IMR-90 (cell line): ENCODE results near the gene ARHGEF1. TPM values are rescaled to one million over a fixed set of nuclear protein-coding genes. Genes with fewer than 3 reads are reported as not detected.

Source experiments
- ATAC-seq: fragments of 200-7000 bp; cut with Tn5 transposase; 2 replicates; pipeline ENCODE4 v1.9.1; 2020; ENCODE audit warnings: low read depth, mild to moderate bottlenecking, moderate library complexity
- BruUV-seq: library from RNA; stranded (reverse); fragments of 400-500 nt; replicated peaks from 2 replicates; lab custom pipeline; 2021; lab: Mats Ljungman, UMichigan
- CTCF ChIA-PET: fragments of 300-600 bp; formaldehyde crosslinking; extraction: SDS; loops from one replicate; lab custom pipeline; 2021; ENCODE audit warnings: antibody characterized with exemption; lab: Yijun Ruan, JAX
- POLR2A ChIA-PET: fragments of 300-600 bp; sonication (Branson Sonifier 250); formaldehyde crosslinking; loops from one replicate; lab custom pipeline; 2022; ENCODE audit warnings: antibody characterized with exemption; ENCODE audit not compliant: unreplicated experiment; lab: Charles Lee
- DNase-seq: peaks from one replicate; pipeline ENCODE4 v3.0.0; 2013
- H2AFZ ChIP-seq: replicated peaks from 2 replicates; pipeline ENCODE3; 2013; ENCODE audit warnings: low read length, mild to moderate bottlenecking; ENCODE audit not compliant: poor library complexity
- H2AK5ac ChIP-seq: 2 replicates; pipeline ENCODE4 v1.6.1; 2013; ENCODE audit warnings: low read depth, low read length, inconsistent platforms
- H2AK9ac ChIP-seq: replicated peaks from 2 replicates; pipeline ENCODE3; 2013; ENCODE audit warnings: mild to moderate bottlenecking, low read depth, low read length, moderate library complexity; ENCODE audit not compliant: poor library complexity
- H2BK120ac ChIP-seq: 2 replicates; pipeline ENCODE4 v1.6.1; 2013; ENCODE audit warnings: low read depth, low read length, inconsistent platforms
- H2BK15ac ChIP-seq: 3 replicates; pipeline ENCODE4 v1.6.1; 2013; ENCODE audit warnings: low read depth, low read length, inconsistent platforms
- H2BK20ac ChIP-seq: 2 replicates; pipeline ENCODE4 v1.6.1; 2013; ENCODE audit warnings: low read depth, mild to moderate bottlenecking, inconsistent platforms, low read length, moderate library complexity
- H2BK5ac ChIP-seq: 2 replicates; pipeline ENCODE4 v1.6.1; 2013; ENCODE audit warnings: mild to moderate bottlenecking, low read depth, low read length, inconsistent platforms; ENCODE audit not compliant: poor library complexity, severe bottlenecking
- H3K14ac ChIP-seq: replicated peaks from 2 replicates; pipeline ENCODE4 v1.6.1; 2013; ENCODE audit warnings: low read depth, low read length, inconsistent platforms
- H3K18ac ChIP-seq: 2 replicates; pipeline ENCODE4 v1.6.1; 2013; ENCODE audit warnings: low read depth, low read length, control low read depth
- H3K23ac ChIP-seq: 2 replicates; pipeline ENCODE4 v1.6.1; 2013; ENCODE audit warnings: low read depth, low read length, inconsistent platforms
- H3K27ac ChIP-seq: 2 replicates; pipeline ENCODE4 v1.5.1; 2013; ENCODE audit warnings: mild to moderate bottlenecking, control low read depth, low read length; ENCODE audit not compliant: insufficient read depth
- H3K27me3 ChIP-seq: 2 replicates; pipeline ENCODE4 v1.6.1; 2013; ENCODE audit warnings: low read length; ENCODE audit not compliant: control insufficient read depth, insufficient read depth
- H3K36me3 ChIP-seq: 2 replicates; pipeline ENCODE4 v1.6.1; 2013; ENCODE audit warnings: low read length, mixed read lengths; ENCODE audit not compliant: control insufficient read depth, insufficient read depth
- H3K4ac ChIP-seq: 2 replicates; pipeline ENCODE4 v1.6.1; 2013; ENCODE audit warnings: low read depth, low read length, inconsistent platforms
- H3K4me1 ChIP-seq: 2 replicates; pipeline ENCODE4 v1.6.1; 2013; ENCODE audit warnings: low read length, mixed read lengths; ENCODE audit not compliant: control insufficient read depth, insufficient read depth
- H3K4me2 ChIP-seq: 2 replicates; pipeline ENCODE4 v1.6.1; 2013; ENCODE audit warnings: low read depth, mild to moderate bottlenecking, control low read depth, low read length, moderate library complexity
- H3K4me3 ChIP-seq: 2 replicates; pipeline ENCODE4 v1.5.1; 2013; ENCODE audit warnings: low read depth, mild to moderate bottlenecking, control low read depth, low read length, moderate library complexity; ENCODE audit not compliant: insufficient read depth
- H3K56ac ChIP-seq: 2 replicates; pipeline ENCODE4 v1.6.1; 2013; ENCODE audit warnings: low read length, inconsistent platforms; ENCODE audit not compliant: insufficient read depth; ENCODE audit errors: extremely low read depth
- H3K79me1 ChIP-seq, 2 experiments: 2 replicates each; pipeline ENCODE4 v1.6.1; 2013; ENCODE audit warnings: low read length in 2 of 2, inconsistent platforms in 1 of 2, low read depth in 1 of 2
- H3K9ac ChIP-seq: 2 replicates; pipeline ENCODE4 v1.6.1; 2013; ENCODE audit warnings: low read depth, low read length, control low read depth
- H3K9me1 ChIP-seq: 2 replicates; pipeline ENCODE4 v1.6.1; 2013; ENCODE audit warnings: low read length, inconsistent platforms; ENCODE audit not compliant: insufficient read depth
- H3K9me3 ChIP-seq: 2 replicates; pipeline ENCODE4 v1.6.1; 2013; ENCODE audit warnings: low read length; ENCODE audit not compliant: control insufficient read depth, insufficient read depth
- H4K20me1 ChIP-seq: 2 replicates; pipeline ENCODE4 v1.6.1; 2013; ENCODE audit warnings: low read length, inconsistent platforms; ENCODE audit not compliant: insufficient read depth
- H4K5ac ChIP-seq: 2 replicates; pipeline ENCODE4 v1.6.1; 2013; ENCODE audit warnings: mild to moderate bottlenecking, low read depth, low read length, control low read depth
- H4K8ac ChIP-seq, 2 experiments: 2 replicates each; pipeline ENCODE4 v1.6.1; 2013; ENCODE audit warnings: low read depth in 2 of 2, low read length in 2 of 2, control low read depth in 1 of 2, inconsistent platforms in 1 of 2
- H4K91ac ChIP-seq: 2 replicates; pipeline ENCODE4 v1.6.1; 2013; ENCODE audit warnings: low read depth, low read length, inconsistent platforms; ENCODE audit not compliant: insufficient read depth
- BHLHE40 ChIP-seq: fragments of 150-350 bp; IDR thresholded peaks from 2 replicates; pipeline ENCODE4 v1.6.1; 2016; ENCODE audit warnings: mild to moderate bottlenecking, low read depth, low read length
- ELK1 ChIP-seq: fragments of 150-350 bp; IDR thresholded peaks from 2 replicates; pipeline ENCODE4 v1.6.1; 2016; ENCODE audit warnings: low read depth, mild to moderate bottlenecking, low read length, moderate library complexity, borderline replicate concordance
- WGBS, 2 experiments: methylation state at CpG; one replicate each; pipeline versions ENCODE4 v1.1.5 to v1.1.7; 2013; ENCODE audit warnings: missing lambda C conversion rate in 2 of 2; ENCODE audit not compliant: insufficient read length in 1 of 2; ENCODE audit errors: extremely low coverage in 2 of 2; 5-methylcytosine and 5-hydroxymethylcytosine counted together
- dilution Hi-C: fragments of 300-500 bp; cut with HindIII; formaldehyde crosslinking; loops from one replicate; pipeline ENCODE4 v1.14.3; 2018; ENCODE audit warnings: low sequenced_read_pairs; ENCODE audit not compliant: unreplicated experiment
- in situ Hi-C: fragments of 300-500 bp; cut with MboI; formaldehyde crosslinking; loops from 3 replicates; pipeline ENCODE4 v1.14.3; 2019; ENCODE audit warnings: low sequenced_read_pairs, inconsistent platforms, mixed read lengths
- intact Hi-C: fragments of 100-400 bp; cut with micrococcal nuclease; formaldehyde crosslinking; loops from 2 replicates; pipeline ENCODE4 v1.10.0; 2022
- polyA plus RNA-seq, 3 experiments: library from polyadenylated mRNA; depleted of rRNA; stranded (reverse); fragments of >200 nt; gene quantifications; 2 replicates each; pipeline ENCODE4 v1.2.3, GENCODE V29; 2012; ENCODE audit warnings: low replicate concordance in 1 of 3
- total RNA-seq: library from RNA; depleted of rRNA; stranded (reverse); fragments of >200 nt; gene quantifications from 2 replicates; pipeline ENCODE4 v1.2.3, GENCODE V29; 2012

Gene ARHGEF1
- total and polyA plus RNA-seq, 2 of the 4 experiments (the other 2 are of a cell fraction), result 11.5 to 47.1 TPM

- H2BK15ac ChIP-seq, result no peak overlapping the region
- H3K9me3 ChIP-seq, result no peaks in the 10 kb centered on the region
- peak overlapping the region; percentile 97 for H3K56ac ChIP-seq
- WGBS, 2 experiments, result 60% methylated on average over 1 of the region's 9 CpGs; no CpG with 5 or more reads in 1 of the 2 experiments
- H3K36me3 ChIP-seq, result peaks cover 45% of the 10 kb centered on the region
- H3K79me1 ChIP-seq, result peaks cover 13 to 54% of the 10 kb centered on the region in 2 experiments; a peak in 3 of 4 replicates
- peaks cover 55% of the 10 kb centered on the region for H4K20me1 ChIP-seq
- peak overlapping the region; percentile 100 for H3K9ac ChIP-seq
- H4K91ac ChIP-seq, result peak overlapping the region; percentile 91
- dilution Hi-C loops, result no loop called here
- peak overlapping the region; percentile 88 to 93; a peak in 3 of 4 replicates for H4K8ac ChIP-seq
- H2AFZ ChIP-seq, result no peak overlapping the region
- in situ Hi-C loops, result no loop called here
- H3K27me3 ChIP-seq, result no peaks in the 10 kb centered on the region
- peaks cover 12% of the 10 kb centered on the region for H3K4me1 ChIP-seq
- peak overlapping the region; percentile 5; the same call in 1 of the 2 replicates for H3K18ac ChIP-seq
- H2BK20ac ChIP-seq, result no peak overlapping the region
- H2BK5ac ChIP-seq, result peak overlapping the region; percentile 87
- peak overlapping the region; percentile 94 for H3K4ac ChIP-seq
- POLR2A ChIA-PET, result interaction anchor here (1.6 kb wide), 1 partner anchor 12 kb away, joined by 7 read pairs; no protein-coding TSS in a partner anchor
- BruUV-seq, result no TSS peak
- no peak for TF ChIP-seq ELK1
- no peak for TF ChIP-seq BHLHE40
- peak overlapping the region; percentile 98 for H3K14ac ChIP-seq
- peaks cover 22% of the 10 kb centered on the region for H3K9me1 ChIP-seq
- peak overlapping the region; percentile 99 for H3K27ac ChIP-seq
- intact Hi-C loops, result no loop called here
- DNase-seq (no peak), ATAC-seq (no peak)
- peak overlapping the region; percentile 90 for H3K23ac ChIP-seq
- peak overlapping the region; percentile 62 for H3K4me3 ChIP-seq
- CTCF ChIA-PET, result interaction anchor here (0.5 kb wide), 1 partner anchor 11 kb away, joined by 6 read pairs; no protein-coding TSS in a partner anchor
- peak overlapping the region; percentile 98 for H2AK5ac ChIP-seq
- H3K4me2 ChIP-seq, result peak overlapping the region; percentile 100
- H4K5ac ChIP-seq, result peak overlapping the region; percentile 69
- H2AK9ac ChIP-seq, result peak overlapping the region; percentile 95
- H2BK120ac ChIP-seq, result no peak overlapping the region
Measured at GRCh38 chr19:41861116-41861768, 21.7 kb upstream of the ARHGEF1 start.
